ENCODE data around the gene GPC5. TPM values are rescaled to one million over a fixed set of nuclear protein-coding genes. Genes with fewer than 3 reads are reported as not detected.
"Not testable (repeated sequence)": the region's sequence is repeated elsewhere in the genome, so short reads cannot be mapped to it uniquely, and the experiment has no call there.

The GPC5 gene
- total RNA-seq, 4 donors from 2014 or later: not detected

GRCh38 chr13:92734545-92734944, 1336.1 kb downstream of the GPC5 start:
- in situ Hi-C loops (cut with MboI; ENCODE audit: low sequenced_read_pairs in 4 of 4): no loop called here

GRCh38 chr13:92735909-92736308, 1337.5 kb downstream of the GPC5 start:
- DNase-seq: no peak
- Histone ChIP-seq H3K27ac (no peak overlapping the region), H3K4me1 (no peaks in the 10 kb centered on the region), H3K36me3 (no peaks in the 10 kb centered on the region), H3K27me3 (no peaks in the 10 kb centered on the region), H3K9me3 (no peaks in the 10 kb centered on the region), H3K4me3 (no peak overlapping the region)
- intact Hi-C loops (cut with DNase I; ENCODE audit: low total_unique reads): no loop called here
- ATAC-seq: no peak
- in situ Hi-C loops (cut with MboI; ENCODE audit: low sequenced_read_pairs in 4 of 4): no loop called here
- no peak for TF ChIP-seq CTCF (IDR thresholded peaks at IDR 0.05 in 4 of 5, conservative IDR thresholded peaks at IDR 0.05 in 1 of 5)
- TF ChIP-seq POLR2A (IDR thresholded peaks at IDR 0.05): no peak

More at GRCh38 chr13:92734545-92734944, 1336.1 kb downstream of the GPC5 start:
- Histone ChIP-seq H3K9me3 (no peaks in the 10 kb centered on the region), H3K36me3 (no peaks in the 10 kb centered on the region), H3K27me3 (no peaks in the 10 kb centered on the region), H3K4me3 (no peak overlapping the region), H3K27ac (no peak overlapping the region), H3K4me1 (no peaks in the 10 kb centered on the region)
- ATAC-seq (no peak), DNase-seq (no peak)
- intact Hi-C loops (cut with DNase I; ENCODE audit: low total_unique reads): no loop called here
- no peak for TF ChIP-seq POLR2A (IDR thresholded peaks at IDR 0.05)
- no peak for TF ChIP-seq CTCF (IDR thresholded peaks at IDR 0.05 in 4 of 5, conservative IDR thresholded peaks at IDR 0.05 in 1 of 5)

GRCh38 chr13:92739306-92739818, 1340.9 kb downstream of the GPC5 start:
- Histone ChIP-seq H3K36me3 (no peaks in the 10 kb centered on the region), H3K27ac (no peak overlapping the region), H3K4me3 (no peak overlapping the region), H3K4me1 (no peaks in the 10 kb centered on the region), H3K27me3 (no peaks in the 10 kb centered on the region), H3K9me3 (no peaks in the 10 kb centered on the region)
- intact Hi-C loops (cut with DNase I; ENCODE audit: low total_unique reads): no loop called here
- DNase-seq: no peak
- in situ Hi-C loops (cut with MboI; ENCODE audit: low sequenced_read_pairs in 4 of 4): no loop called here
- TF ChIP-seq POLR2A (IDR thresholded peaks at IDR 0.05) (no peak), CTCF (IDR thresholded peaks at IDR 0.05 in 4 of 5, conservative IDR thresholded peaks at IDR 0.05 in 1 of 5) (no peak)
- ATAC-seq: no peak

GRCh38 chr13:92743992-92744391, 1345.6 kb downstream of the GPC5 start:
- Histone ChIP-seq H3K4me3 (no peak overlapping the region), H3K27ac (no peak overlapping the region), H3K36me3 (no peaks in the 10 kb centered on the region), H3K27me3 (no peaks in the 10 kb centered on the region), H3K4me1 (no peaks in the 10 kb centered on the region), H3K9me3 (no peaks in the 10 kb centered on the region)
- no peak for ATAC-seq
- intact Hi-C loops (cut with DNase I; ENCODE audit: low total_unique reads): no loop called here
- DNase-seq: no peak
- in situ Hi-C loops (cut with MboI; ENCODE audit: low sequenced_read_pairs in 4 of 4): no loop called here
- TF ChIP-seq CTCF (IDR thresholded peaks at IDR 0.05 in 4 of 5, conservative IDR thresholded peaks at IDR 0.05 in 1 of 5) (no peak), POLR2A (IDR thresholded peaks at IDR 0.05) (no peak)

- DNase-seq (no peak), ATAC-seq (no peak)
- intact Hi-C loops (cut with DNase I; ENCODE audit: low total_unique reads) (no loop called here), in situ Hi-C loops (cut with MboI; ENCODE audit: low sequenced_read_pairs in 4 of 4) (no loop called here)
- Histone ChIP-seq H3K36me3 (no peaks in the 10 kb centered on the region), H3K4me3 (no peak overlapping the region), H3K27me3 (no peaks in the 10 kb centered on the region), H3K4me1 (no peaks in the 10 kb centered on the region), H3K27ac (no peak overlapping the region), H3K9me3 (no peaks in the 10 kb centered on the region)
- no peak for TF ChIP-seq CTCF (IDR thresholded peaks at IDR 0.05 in 4 of 5, conservative IDR thresholded peaks at IDR 0.05 in 1 of 5)
- TF ChIP-seq POLR2A (IDR thresholded peaks at IDR 0.05): no peak
Observed at GRCh38 chr13:92745258-92745657, 1346.8 kb downstream of the GPC5 start.

GRCh38 chr13:92752705-92753104, 1354.3 kb downstream of the GPC5 start:
- H3K4me3 ChIP-seq; in situ Hi-C loops (cut with MboI; ENCODE audit: low sequenced_read_pairs in 4 of 4); ATAC-seq; intact Hi-C loops (cut with DNase I; ENCODE audit: low total_unique reads); H3K9me3 ChIP-seq; H3K27ac ChIP-seq; H3K36me3 ChIP-seq; H3K4me1 ChIP-seq; H3K27me3 ChIP-seq; DNase-seq: not testable (repeated sequence)

All from gastrocnemius medialis (tissue), 4 donors.